Liver (tissue), 3 donors: ENCODE measurements around the gene INPP4A.

Experiments
- CTCF ChIP-seq: fragments of 150-350 bp; IDR thresholded peaks from 2 replicates; pipeline ENCODE4 v1.5.1; 2017; ENCODE audit warnings: improper control_type of control experiment, low read depth, low read length; ENCODE audit not compliant: missing input control
- EGR1 ChIP-seq, 2 donors: IDR thresholded peaks; 2 replicates each; pipeline ENCODE4 v1.6.1; 2016 to 2018; ENCODE audit warnings: antibody characterized with exemption in 2 of 2, low read depth in 2 of 2
- GABPA ChIP-seq, 2 donors: IDR thresholded peaks in 1 of 2; conservative IDR thresholded peaks in 1 of 2; 2 replicates each; pipeline ENCODE4 v1.6.1; 2016; ENCODE audit warnings: antibody characterized with exemption in 2 of 2, mild to moderate bottlenecking in 1 of 2, moderate library complexity in 1 of 2
- JUND ChIP-seq, 2 donors: IDR thresholded peaks; 2 replicates each; pipeline ENCODE4 v1.6.1; 2016; ENCODE audit warnings: antibody characterized with exemption in 2 of 2
- NR2F2 ChIP-seq: IDR thresholded peaks from 2 replicates; pipeline ENCODE4 v1.6.1; 2016; ENCODE audit warnings: antibody characterized with exemption
- RAD21 ChIP-seq, 2 donors: IDR thresholded peaks; 2 replicates each; pipeline ENCODE4 v1.6.1; 2016; ENCODE audit warnings: antibody characterized with exemption in 2 of 2, mild to moderate bottlenecking in 2 of 2
- REST ChIP-seq: IDR thresholded peaks from 2 replicates; pipeline ENCODE4 v1.6.1; 2016; ENCODE audit warnings: antibody characterized with exemption, mild to moderate bottlenecking
- TAF1 ChIP-seq: conservative IDR thresholded peaks from 2 replicates; pipeline ENCODE4 v1.6.1; 2016; ENCODE audit warnings: antibody characterized with exemption, mild to moderate bottlenecking
- YY1 ChIP-seq: IDR thresholded peaks from 2 replicates; pipeline ENCODE4 v1.6.1; 2016; ENCODE audit warnings: antibody characterized with exemption, mild to moderate bottlenecking
- ZBTB33 ChIP-seq: IDR thresholded peaks from 2 replicates; pipeline ENCODE4 v1.6.1; 2016; ENCODE audit warnings: antibody characterized with exemption
- TF ChIP-seq, protein P1 (sequence below): IDR thresholded peaks from 2 replicates; pipeline ENCODE4 v1.6.1; 2016; ENCODE audit warnings: antibody characterized with exemption
- TF ChIP-seq, protein P2 (sequence below): IDR thresholded peaks from 2 replicates; pipeline ENCODE4 v1.6.1; 2016; ENCODE audit warnings: antibody characterized with exemption
- donor health status: healthy.
- donor health status: healthy.

- TF ChIP-seq EGR1 (IDR thresholded peaks at IDR 0.05; ENCODE audit: low read depth in 2 of 2) (no peak), CTCF (no peak), YY1 (no peak), GABPA (IDR thresholded peaks at IDR 0.05 in 1 of 2, conservative IDR thresholded peaks at IDR 0.05 in 1 of 2) (no peak), NR2F2 (no peak), ZBTB33 (no peak), JUND (IDR thresholded peaks at IDR 0.05) (no peak), TAF1 (no peak), RAD21 (IDR thresholded peaks at IDR 0.05) (peak; percentile 19 to 24), REST (no peak)
- TF ChIP-seq, protein P1, sequence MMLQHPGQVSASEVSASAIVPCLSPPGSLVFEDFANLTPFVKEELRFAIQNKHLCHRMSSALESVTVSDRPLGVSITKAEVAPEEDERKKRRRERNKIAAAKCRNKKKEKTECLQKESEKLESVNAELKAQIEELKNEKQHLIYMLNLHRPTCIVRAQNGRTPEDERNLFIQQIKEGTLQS = no peak
- TF ChIP-seq, protein P2, sequence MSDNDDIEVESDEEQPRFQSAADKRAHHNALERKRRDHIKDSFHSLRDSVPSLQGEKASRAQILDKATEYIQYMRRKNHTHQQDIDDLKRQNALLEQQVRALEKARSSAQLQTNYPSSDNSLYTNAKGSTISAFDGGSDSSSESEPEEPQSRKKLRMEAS = no peak
These were observed 59.9 kb downstream of the INPP4A start for GRCh38 chr2:98504381-98505109.
